Glomerular visceral epithelial cell (primary cell): Measurements from ENCODE around the gene DPY19L3.
"Not testable (repeated sequence)": the region's sequence is repeated elsewhere in the genome, so short reads cannot be mapped to it uniquely, and the experiment has no call there.

Source experiments
- DNase-seq: peaks from one replicate; pipeline ENCODE4 v3.0.0-alpha.2; 2016; ENCODE audit errors: extremely low spot score

The DPY19L3 gene

GRCh38 chr19:32512498-32512897 lies 106.9 kb downstream of the DPY19L3 start:
- DNase-seq, result not testable (repeated sequence)

- DNase-seq, result no peak
These were observed 113.5 kb downstream of the DPY19L3 start for GRCh38 chr19:32519023-32519422.

- DNase-seq, result no peak
These were observed 117.4 kb downstream of the DPY19L3 start for GRCh38 chr19:32522967-32523366.

GRCh38 chr19:32526895-32527294 lies 121.3 kb downstream of the DPY19L3 start:
- DNase-seq, result no peak

- no peak for DNase-seq
These were observed 125.2 kb downstream of the DPY19L3 start for GRCh38 chr19:32530773-32531172.

- DNase-seq, result no peak
These were observed 126.7 kb downstream of the DPY19L3 start for GRCh38 chr19:32532233-32532632.
